Calu3 (cell line): ENCODE results near the gene CAPN15. TPM values are rescaled to one million over a fixed set of nuclear protein-coding genes. Genes with fewer than 3 reads are reported as not detected.

ENCODE experiments used
- BruUV-seq: library from RNA; stranded (reverse); fragments of 400-500 nt; replicated peaks from 2 replicates; lab custom pipeline; 2021; lab: Mats Ljungman, UMichigan
- CTCF ChIA-PET: fragments of 300-600 bp; sonication (Branson Sonifier 250); formaldehyde crosslinking; loops from one replicate; lab custom pipeline; 2022; ENCODE audit warnings: antibody characterized with exemption; lab: Charles Lee
- DNase-seq: peaks from one replicate; pipeline ENCODE4 v3.0.0; 2022
- H3K27ac Mint-ChIP-seq: one replicate; pipeline ENCODE4 v1.8.0; 2022; ENCODE audit warnings: mixed read lengths; ENCODE audit not compliant: unreplicated experiment
- H3K27me3 Mint-ChIP-seq: one replicate; pipeline ENCODE4 v1.8.0; 2022; ENCODE audit warnings: mixed read lengths; ENCODE audit not compliant: unreplicated experiment
- H3K36me3 Mint-ChIP-seq: one replicate; pipeline ENCODE4 v1.8.0; 2022; ENCODE audit warnings: mild to moderate bottlenecking, moderate library complexity, mixed read lengths; ENCODE audit not compliant: insufficient read depth, unreplicated experiment
- H3K4me1 Mint-ChIP-seq: one replicate; pipeline ENCODE4 v1.8.0; 2022; ENCODE audit warnings: mild to moderate bottlenecking, low read depth, mixed read lengths; ENCODE audit not compliant: unreplicated experiment
- H3K4me3 Mint-ChIP-seq: one replicate; pipeline ENCODE4 v1.8.0; 2022; ENCODE audit warnings: mild to moderate bottlenecking, low read depth, moderate library complexity, mixed read lengths; ENCODE audit not compliant: unreplicated experiment
- H3K9me3 Mint-ChIP-seq: one replicate; pipeline ENCODE4 v1.8.0; 2022; ENCODE audit warnings: low read depth, mixed read lengths; ENCODE audit not compliant: unreplicated experiment
- intact Hi-C: fragments of 100-400 bp; cut with micrococcal nuclease; formaldehyde crosslinking; loops from one replicate; pipeline ENCODE4 v1.10.0; 2022; ENCODE audit not compliant: unreplicated experiment
- total RNA-seq: library from RNA; stranded (reverse); gene quantifications from 2 replicates; pipeline ENCODE4 v1.2.3, GENCODE V29; 2022
- TF ChIP-seq, protein P1 (sequence below): fragments of 200-600 bp; IDR thresholded peaks from one replicate; pipeline ENCODE4 v1.8.0; 2022; ENCODE audit warnings: antibody characterized with exemption; ENCODE audit not compliant: unreplicated experiment

Gene CAPN15
- total RNA-seq, 1 experiment from 2014 or later = 108 TPM

DNA sequence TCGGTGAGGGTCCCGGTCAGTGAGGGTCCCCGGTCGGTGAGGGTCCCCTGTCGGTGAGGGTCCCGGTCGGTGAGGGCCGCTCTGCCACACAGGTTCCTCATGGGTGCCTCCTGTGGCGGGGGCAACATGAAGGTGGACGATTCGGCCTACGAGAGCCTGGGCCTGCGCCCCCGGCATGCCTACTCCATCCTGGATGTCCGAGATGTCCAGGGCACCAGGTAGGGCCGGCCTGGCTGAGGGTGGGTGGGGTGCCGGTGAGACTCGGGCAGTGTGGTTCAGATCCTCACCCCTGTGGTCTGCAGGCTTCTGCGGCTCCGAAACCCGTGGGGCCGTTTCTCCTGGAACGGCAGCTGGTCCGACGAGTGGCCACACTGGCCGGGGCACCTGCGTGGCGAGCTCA is 23.7 kb downstream of the CAPN15 start:
- CTCF ChIA-PET = no interaction called here
- no peak overlapping the region for H3K4me3 Mint-ChIP-seq
- no peaks in the 10 kb centered on the region for H3K9me3 Mint-ChIP-seq
- no peaks in the 10 kb centered on the region for H3K4me1 Mint-ChIP-seq
- DNase-seq = no peak
- no TSS peak for BruUV-seq
- H3K27ac Mint-ChIP-seq = no peak overlapping the region
- peaks cover 36% of the 10 kb centered on the region for H3K36me3 Mint-ChIP-seq
- TF ChIP-seq, protein P1, sequence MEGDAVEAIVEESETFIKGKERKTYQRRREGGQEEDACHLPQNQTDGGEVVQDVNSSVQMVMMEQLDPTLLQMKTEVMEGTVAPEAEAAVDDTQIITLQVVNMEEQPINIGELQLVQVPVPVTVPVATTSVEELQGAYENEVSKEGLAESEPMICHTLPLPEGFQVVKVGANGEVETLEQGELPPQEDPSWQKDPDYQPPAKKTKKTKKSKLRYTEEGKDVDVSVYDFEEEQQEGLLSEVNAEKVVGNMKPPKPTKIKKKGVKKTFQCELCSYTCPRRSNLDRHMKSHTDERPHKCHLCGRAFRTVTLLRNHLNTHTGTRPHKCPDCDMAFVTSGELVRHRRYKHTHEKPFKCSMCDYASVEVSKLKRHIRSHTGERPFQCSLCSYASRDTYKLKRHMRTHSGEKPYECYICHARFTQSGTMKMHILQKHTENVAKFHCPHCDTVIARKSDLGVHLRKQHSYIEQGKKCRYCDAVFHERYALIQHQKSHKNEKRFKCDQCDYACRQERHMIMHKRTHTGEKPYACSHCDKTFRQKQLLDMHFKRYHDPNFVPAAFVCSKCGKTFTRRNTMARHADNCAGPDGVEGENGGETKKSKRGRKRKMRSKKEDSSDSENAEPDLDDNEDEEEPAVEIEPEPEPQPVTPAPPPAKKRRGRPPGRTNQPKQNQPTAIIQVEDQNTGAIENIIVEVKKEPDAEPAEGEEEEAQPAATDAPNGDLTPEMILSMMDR = no peak
- intact Hi-C loops = no loop called here
- H3K27me3 Mint-ChIP-seq = no peaks in the 10 kb centered on the region

DNA sequence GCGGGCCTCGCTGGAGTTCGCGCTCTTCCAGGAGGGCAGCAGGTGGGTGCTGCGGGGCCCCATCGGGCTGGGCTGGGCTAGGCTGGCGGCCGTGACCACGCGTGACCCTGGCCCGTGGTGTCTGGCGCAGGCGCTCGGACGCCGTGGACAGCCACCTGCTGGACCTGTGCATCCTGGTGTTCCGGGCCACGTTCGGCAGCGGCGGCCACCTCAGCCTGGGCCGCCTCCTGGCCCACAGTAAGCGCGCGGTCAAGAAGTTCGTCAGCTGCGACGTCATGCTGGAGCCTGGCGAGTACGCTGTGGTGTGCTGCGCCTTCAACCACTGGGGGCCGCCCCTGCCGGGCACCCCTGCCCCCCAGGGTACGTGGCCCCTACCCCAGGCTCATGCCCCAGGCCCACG is 24.7 kb downstream of the CAPN15 start:
- peaks cover 32% of the 10 kb centered on the region for H3K36me3 Mint-ChIP-seq
- BruUV-seq = no TSS peak
- no peaks in the 10 kb centered on the region for H3K4me1 Mint-ChIP-seq

DNA sequence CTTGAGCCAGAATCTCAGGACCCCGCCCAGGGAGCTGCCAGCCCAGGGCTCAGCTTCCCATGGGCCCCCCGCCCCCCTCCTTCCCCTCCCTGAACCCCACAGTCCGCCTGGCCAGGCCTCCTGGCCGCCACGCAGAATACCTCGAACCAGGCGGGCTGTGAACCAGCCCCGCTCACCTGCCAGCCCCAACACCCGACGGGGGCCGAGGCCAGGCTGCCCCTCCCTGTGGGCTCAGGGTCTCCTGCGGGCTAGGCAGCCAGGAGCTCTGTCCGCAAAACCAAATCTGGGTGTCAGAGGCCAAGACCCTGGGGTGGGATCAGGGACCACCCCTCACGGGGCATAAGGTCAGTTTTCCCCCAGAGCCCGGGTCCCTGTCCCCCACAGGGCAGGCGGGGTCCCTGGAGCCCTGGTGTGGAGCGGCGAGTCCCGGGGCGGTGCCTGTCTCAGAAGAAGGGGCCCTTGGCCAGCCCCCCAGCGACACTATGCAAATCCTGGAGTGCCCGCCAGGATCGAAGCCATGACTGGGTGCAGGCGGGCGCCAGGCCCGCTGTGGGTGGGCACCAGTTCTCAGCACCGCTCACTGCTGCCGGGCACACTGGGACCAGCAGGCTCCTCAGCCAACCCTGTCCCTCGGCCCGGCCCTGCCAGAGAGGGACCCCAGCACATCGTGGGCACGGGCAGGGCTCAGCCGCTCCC is 26.2 kb downstream of the CAPN15 start:
- Mint-ChIP-seq H3K4me1 (no peaks in the 10 kb centered on the region), H3K27me3 (peaks cover 22% of the 10 kb centered on the region), H3K9me3 (no peaks in the 10 kb centered on the region), H3K4me3 (no peak overlapping the region), H3K36me3 (peaks cover 26% of the 10 kb centered on the region), H3K27ac (no peak overlapping the region)
- BruUV-seq = TSS peak; percentile 51
- intact Hi-C loops = no loop called here
- CTCF ChIA-PET = interaction anchor here (0.7 kb wide), 1 partner anchor 310 kb away, joined by 3 read pairs; no protein-coding TSS in a partner anchor
- TF ChIP-seq, protein P1 = no peak
- DNase-seq = no peak

More for the DNA sequence above, 24.7 kb downstream of the CAPN15 start:
- H3K27me3 Mint-ChIP-seq = peaks cover 7% of the 10 kb centered on the region
- DNase-seq = no peak
- TF ChIP-seq, protein P1 = no peak
- no peak overlapping the region for H3K4me3 Mint-ChIP-seq
- CTCF ChIA-PET = no interaction called here
- intact Hi-C loops = no loop called here
- H3K27ac Mint-ChIP-seq = no peak overlapping the region
- H3K9me3 Mint-ChIP-seq = no peaks in the 10 kb centered on the region

DNA sequence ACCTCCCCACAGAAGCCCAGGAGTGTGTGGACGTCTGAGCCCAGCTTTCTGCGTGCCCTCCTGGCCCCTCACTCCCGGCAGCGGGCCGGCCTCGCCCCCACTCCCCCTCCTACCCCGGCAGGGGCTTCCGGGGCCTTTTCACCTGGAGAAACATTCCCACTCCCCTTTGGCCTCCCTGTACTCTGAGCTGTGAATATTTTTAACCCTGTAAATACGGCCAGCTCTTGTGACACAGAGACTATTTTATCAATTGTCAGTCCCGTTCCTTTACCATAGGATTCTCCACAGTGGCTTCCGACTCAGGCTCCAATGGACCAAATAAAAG is 26.7 kb downstream of the CAPN15 start:
- intact Hi-C loops = no loop called here
- Mint-ChIP-seq H3K4me1 (no peaks in the 10 kb centered on the region), H3K27ac (no peak overlapping the region), H3K4me3 (no peak overlapping the region), H3K27me3 (peaks cover 28% of the 10 kb centered on the region), H3K36me3 (peaks cover 24% of the 10 kb centered on the region), H3K9me3 (no peaks in the 10 kb centered on the region)
- CTCF ChIA-PET = no interaction called here
- no TSS peak for BruUV-seq
- TF ChIP-seq, protein P1 = no peak
- DNase-seq = no peak
